Hematopoietic multipotent progenitor cell treated with erythropoietin and hydrocortisone succinate and interleukin-3 and kit ligand, for 17 days (in vitro differentiated cells): ENCODE measurements around the gene KRTAP10-8.
"Not testable (repeated sequence)": the region's sequence is repeated elsewhere in the genome, so short reads cannot be mapped to it uniquely, and the experiment has no call there.

Source experiments
- DNase-seq: peaks from one replicate; pipeline ENCODE4 v3.0.0-alpha.2; 2015; ENCODE audit warnings: low spot score

Gene KRTAP10-8

GRCh38 chr21:44612029-44612486, at the start of gene KRTAP10-8:
KRTAP10-8 (plus strand) TSS chr21:44612079; CDS start chr21:44612101, 22 bp downstream.
- no peak for DNase-seq

- DNase-seq: no peak
These were observed 47.8 kb upstream of the KRTAP10-8 start for GRCh38 chr21:44564099-44564498.

- no peak for DNase-seq
These were observed 46.8 kb upstream of the KRTAP10-8 start for GRCh38 chr21:44564886-44565598.

GRCh38 chr21:44566403-44566802, 45.5 kb upstream of the KRTAP10-8 start:
- DNase-seq: no peak

GRCh38 chr21:44567481-44568171, 44.3 kb upstream of the KRTAP10-8 start:
- no peak for DNase-seq

- DNase-seq: no peak
These were observed 43.6 kb upstream of the KRTAP10-8 start for GRCh38 chr21:44568261-44568660.

GRCh38 chr21:44568667-44569556, 43.0 kb upstream of the KRTAP10-8 start:
- DNase-seq: no peak

GRCh38 chr21:44569861-44570517, 41.9 kb upstream of the KRTAP10-8 start:
- DNase-seq: no peak

GRCh38 chr21:44571296-44571695, 40.6 kb upstream of the KRTAP10-8 start:
- DNase-seq: no peak

GRCh38 chr21:44571844-44572782, 39.8 kb upstream of the KRTAP10-8 start:
- no peak for DNase-seq

- no peak for DNase-seq
These were observed 38.8 kb upstream of the KRTAP10-8 start for GRCh38 chr21:44572959-44573583.

GRCh38 chr21:44573630-44574456, 38.0 kb upstream of the KRTAP10-8 start, which contains the start of gene KRTAP10-4:
KRTAP10-4 (plus strand) TSS chr21:44573729; CDS start chr21:44573759, 30 bp downstream.
- not testable (repeated sequence) for DNase-seq

GRCh38 chr21:44574457-44575306, 37.2 kb upstream of the KRTAP10-8 start:
- no peak for DNase-seq

- no peak for DNase-seq
These were observed 36.4 kb upstream of the KRTAP10-8 start for GRCh38 chr21:44575307-44576024.

- no peak for DNase-seq
These were observed 35.9 kb upstream of the KRTAP10-8 start for GRCh38 chr21:44576025-44576420.

GRCh38 chr21:44578371-44579055, 33.4 kb upstream of the KRTAP10-8 start:
- DNase-seq: no peak
